NK-92 (cell line): ENCODE data around the gene ACAD10.
"Not testable (repeated sequence)": the region's sequence is repeated elsewhere in the genome, so short reads cannot be mapped to it uniquely, and the experiment has no call there.

Experiments used
- DNase-seq: peaks from one replicate; lab custom pipeline; 2025; ENCODE audit not compliant: unreplicated experiment; lab: John Stamatoyannopoulos, UW

The ACAD10 gene

DNA sequence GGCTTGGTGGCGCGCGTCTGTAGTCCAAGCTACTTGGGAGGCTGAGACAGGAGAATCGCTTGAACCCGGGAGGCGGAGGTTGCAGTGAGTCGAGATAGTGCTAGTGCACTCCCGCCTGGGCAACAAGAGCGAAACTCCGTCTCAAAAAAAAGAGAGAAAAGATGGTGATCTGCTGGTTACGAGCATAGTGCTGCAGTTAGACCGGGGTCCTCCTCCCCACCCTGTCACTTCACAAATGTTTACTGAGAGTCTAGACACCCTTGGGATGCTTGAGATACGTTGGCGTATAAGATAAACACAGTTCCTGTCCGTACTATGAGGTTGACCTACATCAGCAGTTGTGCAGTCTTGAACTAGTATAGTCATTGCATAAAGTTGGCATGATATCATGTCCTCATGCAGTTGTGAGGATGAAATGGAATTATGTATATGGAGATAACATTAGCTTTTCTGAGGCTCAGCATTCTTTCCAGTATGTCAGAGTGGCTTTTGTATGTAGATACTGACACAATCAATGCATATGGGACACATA is 787 bp downstream of the ACAD10 start:
- DNase-seq = no peak

DNA sequence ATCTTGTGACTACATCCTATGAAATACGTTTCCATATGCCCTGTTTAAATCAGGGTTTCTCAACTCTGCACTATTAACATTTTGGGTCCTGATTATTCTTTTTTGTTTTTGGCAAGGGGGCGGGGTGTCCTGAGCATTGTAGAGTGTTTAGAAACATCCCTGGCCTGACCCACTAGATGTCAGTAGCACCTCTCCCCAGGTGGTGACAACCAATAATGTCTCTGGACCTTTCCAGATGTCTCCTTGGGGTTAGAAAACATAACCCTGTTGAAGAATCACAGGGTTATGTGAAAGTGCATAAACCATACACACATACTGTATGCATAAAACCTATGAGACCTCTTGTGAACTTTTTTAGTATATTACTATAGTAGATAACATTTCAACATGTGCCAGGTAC is 1.4 kb downstream of the ACAD10 start:
- no peak for DNase-seq

DNA sequence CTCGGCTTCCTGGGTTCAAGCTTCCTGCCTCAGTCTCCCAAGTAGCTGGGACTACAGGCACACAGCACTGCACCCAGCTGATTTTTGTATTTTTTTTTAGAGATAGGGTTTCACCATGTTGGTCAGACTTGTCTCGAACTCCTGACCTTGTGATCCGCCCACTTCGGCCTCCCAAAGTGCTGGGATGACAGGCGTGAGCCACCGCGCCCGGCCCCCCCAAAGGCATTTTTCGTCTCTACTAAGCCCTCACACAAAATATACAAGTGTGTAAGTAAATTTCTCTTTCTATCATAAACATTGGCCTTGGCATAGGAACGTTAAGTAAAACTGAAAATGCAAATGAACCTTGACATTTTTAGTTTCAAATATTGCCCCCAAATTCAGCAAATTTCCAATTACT is 2.1 kb downstream of the ACAD10 start:
- DNase-seq = no peak

DNA sequence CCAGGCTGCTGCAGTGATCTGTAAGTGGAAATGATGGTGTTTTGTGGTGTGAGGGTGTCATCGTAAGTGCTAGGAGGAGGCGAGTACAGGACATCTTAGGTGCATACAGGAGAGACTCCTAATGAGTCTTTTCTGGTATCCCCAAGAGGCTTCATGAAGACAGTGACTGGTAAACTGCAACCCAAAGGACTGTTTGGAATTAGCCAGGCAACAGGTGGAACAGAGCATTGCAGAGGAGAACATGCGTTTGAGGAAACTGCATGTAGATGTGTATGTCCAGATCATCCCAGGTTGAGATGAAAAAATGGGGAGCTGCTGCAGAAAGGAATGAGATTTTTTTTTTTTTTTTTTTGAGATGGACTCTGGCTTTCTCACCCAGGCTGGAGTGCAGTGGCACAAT is 5.4 kb downstream of the ACAD10 start:
- DNase-seq = no peak

DNA sequence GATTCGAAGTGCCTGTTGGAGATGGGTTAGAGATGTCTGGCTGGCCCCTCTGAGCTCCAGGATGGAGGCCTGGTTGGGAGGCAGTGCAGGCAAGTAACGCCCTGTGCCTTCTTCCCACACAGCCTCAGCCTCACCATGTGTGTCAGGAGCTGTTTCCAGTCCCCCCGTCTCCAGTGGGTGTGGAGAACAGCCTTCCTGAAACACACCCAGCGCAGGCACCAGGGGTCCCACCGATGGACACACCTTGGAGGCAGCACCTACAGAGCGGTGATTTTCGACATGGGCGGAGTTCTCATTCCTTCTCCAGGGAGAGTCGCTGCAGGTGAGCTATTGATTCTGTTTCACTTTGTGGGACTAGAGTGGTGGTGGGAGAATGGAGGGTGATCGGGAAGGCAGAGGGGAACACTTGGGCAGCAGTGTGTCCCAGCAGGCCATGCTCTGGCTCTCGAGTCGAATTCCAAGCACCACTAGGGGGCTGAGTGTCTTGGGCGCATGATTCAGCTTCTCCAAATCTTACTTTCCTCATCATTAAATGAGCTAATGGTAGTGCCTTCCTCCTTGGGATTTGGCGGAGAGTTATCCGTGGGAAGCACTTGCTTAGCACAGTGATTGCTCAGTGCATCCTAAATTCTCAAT is 6.8 kb downstream of the ACAD10 start:
- no peak for DNase-seq

DNA sequence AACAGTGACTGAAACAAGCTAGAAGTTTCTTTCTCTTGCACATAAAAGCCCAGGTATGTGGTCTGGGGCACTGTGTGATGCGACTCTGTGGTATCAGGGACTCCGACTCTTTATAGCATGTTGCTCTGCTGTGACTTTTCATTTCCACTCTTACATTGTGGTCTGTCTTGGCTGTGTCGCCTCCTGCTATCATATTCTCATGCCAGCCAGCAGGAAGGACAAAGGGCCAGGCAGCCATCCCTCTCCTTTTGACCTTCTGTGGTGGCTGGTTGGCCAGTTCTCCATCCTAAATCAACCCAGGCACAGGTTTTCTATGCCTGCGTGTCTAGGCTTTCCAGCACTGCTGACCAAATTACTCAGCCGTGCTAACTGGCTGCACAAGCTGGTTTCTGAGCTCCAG is 8.0 kb downstream of the ACAD10 start:
- no peak for DNase-seq

DNA sequence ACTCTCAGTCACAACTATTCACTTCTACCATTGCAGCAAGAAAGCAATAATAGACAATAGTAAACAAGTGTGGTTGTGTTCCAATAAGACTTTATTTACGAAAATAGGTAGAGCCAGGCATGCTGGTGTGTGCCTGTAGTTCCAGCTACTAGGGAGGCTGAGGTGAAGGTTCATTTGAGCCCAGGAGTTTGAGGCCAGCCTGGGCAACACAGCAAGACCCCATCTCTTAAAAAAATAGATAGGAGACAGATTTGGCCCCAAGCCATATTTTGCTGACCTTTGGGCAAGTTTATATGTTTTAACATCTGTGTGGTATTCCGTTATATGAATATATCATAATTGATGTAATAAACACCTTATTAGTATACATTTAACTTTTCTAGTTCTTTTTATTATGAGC is 14.1 kb downstream of the ACAD10 start:
- no peak for DNase-seq

DNA sequence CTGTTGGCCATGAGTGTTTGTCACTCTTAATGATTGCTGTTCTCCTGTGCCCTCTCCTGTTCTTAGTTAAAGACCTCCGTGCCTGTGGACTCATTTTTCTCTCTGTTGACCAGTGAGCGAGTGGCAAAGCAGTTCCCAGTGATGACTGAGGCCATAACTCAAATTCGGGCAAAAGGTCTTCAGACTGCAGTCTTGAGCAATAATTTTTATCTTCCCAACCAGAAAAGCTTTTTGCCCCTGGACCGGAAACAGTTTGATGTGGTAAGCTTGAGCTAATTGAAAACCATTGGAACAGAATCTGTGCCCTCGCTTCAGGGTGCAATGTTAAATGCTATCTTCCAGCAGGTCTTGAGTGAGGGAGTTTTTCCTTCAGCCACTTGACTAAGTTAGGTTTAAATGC is 19.8 kb downstream of the ACAD10 start:
- no peak for DNase-seq

DNA sequence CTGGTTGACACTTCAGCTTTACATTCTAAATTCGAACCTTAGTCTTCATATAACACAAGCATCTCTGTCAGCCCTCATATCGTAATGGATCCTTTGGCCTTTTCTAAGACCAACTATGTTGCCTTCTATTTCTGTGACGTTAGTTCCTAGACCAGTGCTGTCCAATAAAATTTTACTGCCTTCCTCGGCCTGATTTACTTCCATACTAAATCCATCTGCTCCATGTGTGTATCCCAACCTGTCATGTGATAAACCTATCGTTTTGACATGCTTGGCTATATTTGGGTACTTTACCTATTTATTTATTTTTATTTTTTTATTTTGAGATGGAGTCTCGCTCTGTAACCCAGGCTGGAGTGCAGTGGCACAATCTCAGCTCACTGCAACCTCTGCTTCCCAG is 20.3 kb downstream of the ACAD10 start:
- no peak for DNase-seq

DNA sequence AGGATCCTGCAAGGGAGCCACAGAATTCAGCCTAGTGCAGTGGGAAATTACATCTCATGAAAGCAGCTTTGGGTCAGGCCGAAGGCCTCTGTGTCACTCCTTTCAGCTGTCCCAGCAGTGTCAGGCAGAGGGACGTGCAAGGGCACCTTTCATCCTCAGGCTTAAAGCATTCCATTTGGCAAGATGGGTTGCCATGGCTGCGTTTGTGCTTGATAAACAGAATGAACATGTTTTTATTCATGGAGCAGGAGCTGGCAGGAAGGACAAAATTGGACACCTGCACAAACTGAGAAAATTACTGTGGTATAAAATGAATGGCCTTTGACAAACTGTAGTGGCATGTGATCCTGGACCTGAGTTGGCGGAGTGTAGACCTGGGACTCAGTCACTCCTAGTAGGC is 29.4 kb downstream of the ACAD10 start:
- no peak for DNase-seq

DNA sequence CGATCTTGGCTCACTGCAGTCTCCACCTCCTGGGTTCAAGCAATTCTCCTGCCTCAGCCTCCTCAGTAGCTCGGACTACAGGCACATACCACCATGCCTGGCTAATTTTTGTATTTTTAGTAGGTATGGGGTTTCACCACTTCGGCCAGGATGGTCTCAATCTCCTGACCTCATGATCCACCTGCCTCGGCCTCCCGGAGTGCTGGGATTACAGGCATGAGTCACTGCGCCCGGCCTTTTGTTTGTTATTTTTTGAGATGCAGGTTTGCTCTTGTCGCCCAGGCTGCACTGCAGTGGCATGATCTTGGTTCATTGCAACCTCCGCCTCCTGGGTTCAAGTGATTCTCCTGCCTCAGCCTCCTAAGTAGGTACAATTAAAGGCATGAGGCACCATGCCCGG is 33.5 kb downstream of the ACAD10 start:
- not testable (repeated sequence) for DNase-seq

DNA sequence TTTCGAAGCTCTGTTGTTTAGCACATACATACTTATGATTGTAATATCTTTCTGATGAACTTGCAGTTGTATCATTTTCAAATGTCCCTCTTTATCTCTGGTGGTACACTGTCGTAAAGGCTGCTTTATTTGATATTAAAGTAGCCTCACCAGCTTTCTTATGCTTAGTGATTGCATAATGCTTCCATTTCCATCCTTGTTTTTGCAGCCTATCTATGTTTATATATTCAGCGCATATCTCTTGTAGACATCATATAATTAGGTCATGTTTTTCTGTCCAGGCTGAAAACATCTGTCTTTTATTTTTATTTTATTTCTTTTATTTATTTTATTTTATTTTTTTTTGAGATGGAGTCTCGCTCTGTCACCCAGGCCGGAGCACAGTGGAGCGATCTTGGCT is 34.6 kb downstream of the ACAD10 start:
- no peak for DNase-seq

DNA sequence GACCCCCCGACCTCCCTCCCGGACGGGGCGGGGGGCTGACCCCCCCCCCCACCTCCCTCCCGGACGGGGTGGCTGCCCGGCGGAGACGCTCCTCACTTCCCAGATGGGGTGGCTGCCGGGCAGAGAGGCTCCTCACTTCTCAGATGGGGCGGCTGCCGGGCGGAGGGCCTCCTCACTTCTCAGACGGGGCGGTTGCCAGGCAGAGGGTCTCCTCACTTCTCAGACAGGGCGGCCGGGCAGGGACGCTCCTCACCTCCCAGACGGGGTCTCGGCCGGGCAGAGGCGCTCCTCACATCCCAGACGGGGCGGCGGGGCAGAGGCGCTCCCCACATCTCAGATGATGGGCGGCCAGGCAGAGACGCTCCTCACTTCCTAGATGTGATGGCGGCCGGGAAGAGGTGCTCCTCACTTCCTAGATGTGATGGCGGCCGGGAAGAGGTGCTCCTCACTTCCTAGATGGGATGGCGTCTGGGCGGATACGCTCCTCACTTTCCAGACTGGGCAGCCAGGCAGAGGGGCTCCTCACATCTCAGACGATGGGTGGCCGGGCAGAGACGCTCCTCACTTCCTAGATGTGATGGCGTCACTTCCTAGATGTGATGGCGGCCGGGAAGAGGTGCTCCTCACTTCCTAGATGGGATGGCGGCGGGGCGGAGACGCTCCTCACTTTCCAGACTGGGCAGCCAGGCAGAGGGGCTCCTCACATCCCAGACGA is 38.0 kb downstream of the ACAD10 start:
- DNase-seq = not testable (repeated sequence)

DNA sequence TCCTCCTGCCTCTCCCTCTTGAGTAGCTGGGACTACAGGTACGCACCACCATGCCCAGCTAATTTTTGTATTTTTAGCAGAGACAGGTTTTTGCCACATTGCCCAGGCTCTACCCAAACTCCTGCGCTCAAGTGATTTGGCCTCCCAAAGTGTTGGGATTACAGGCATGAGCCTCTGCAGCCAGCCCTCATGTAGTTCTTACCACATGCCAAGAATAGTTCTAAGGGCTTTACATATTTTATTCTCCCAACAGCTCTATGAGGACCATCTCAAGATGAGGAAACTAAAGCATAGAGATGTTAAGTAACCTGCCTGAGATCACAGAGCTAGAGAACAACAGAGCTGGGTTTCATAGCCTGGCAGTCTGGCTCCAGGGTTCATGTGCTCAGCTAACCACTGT is 42.9 kb downstream of the ACAD10 start:
- DNase-seq = no peak

DNA sequence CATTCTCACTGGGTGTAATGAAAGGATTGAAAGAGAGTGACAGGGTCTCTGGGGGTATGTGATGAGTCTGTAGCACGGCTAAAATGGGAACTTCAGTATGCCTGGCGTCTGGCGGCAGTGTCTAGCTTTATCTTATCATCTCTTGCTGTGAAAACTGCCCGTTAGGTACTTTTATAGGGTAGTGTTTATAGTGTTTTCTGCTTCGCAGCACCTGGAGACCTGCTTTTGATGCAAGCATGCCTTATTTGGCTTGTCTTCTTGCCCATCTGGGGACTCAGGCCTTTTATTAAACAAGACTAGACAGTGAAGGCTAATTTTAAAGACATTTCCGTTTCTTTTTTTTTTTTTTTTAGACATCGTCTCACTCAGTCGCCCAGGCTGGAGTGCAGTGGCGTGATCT is 44.6 kb downstream of the ACAD10 start:
- DNase-seq = no peak

DNA sequence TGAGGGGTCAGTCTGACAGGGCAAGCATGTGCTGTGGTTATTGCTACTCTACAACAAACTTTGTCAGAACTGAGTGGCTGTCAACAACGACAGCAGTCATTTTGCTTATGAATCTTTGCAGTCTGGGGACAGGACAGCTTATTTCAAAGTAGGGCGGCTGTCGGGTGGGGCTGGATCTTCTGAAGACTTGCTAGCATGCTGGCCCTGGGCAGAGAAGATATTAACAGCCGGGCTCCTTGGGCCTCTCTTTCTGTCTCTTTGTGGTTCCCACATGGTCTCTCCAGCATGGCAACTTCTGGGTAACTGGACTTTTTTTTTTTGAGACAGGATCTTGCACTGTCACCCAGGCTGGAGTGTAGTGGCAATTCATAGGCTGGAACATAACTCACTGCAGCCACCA is 46.9 kb downstream of the ACAD10 start:
- no peak for DNase-seq

DNA sequence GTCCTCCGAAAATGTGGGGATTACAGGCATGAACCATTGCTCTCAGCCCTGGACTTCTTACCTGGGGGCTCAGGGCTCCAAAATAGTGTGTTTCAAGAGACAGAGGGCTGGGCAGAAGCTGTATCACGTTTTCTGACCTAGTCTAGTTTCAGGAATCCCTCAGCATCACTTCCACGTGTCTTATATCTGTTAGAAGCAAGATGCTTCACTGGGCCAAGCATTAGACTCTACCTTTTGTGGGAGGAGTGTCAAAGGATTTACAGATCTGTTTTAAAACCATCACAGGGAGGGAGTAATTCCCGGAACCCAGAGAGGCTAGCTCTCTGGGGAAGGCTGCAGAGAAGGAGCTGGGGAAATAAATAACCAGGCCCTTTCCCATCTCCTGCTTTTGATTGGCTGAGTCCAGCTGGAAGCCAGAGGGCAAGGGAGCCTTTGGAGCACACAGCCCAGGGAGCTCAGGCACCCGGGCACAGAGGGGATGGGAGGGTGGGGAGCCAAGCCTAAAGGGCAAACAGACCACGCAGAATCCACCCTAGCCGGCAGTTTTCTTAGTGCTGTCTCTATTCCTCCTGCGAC is 47.6 kb downstream of the ACAD10 start:
- no peak for DNase-seq

DNA sequence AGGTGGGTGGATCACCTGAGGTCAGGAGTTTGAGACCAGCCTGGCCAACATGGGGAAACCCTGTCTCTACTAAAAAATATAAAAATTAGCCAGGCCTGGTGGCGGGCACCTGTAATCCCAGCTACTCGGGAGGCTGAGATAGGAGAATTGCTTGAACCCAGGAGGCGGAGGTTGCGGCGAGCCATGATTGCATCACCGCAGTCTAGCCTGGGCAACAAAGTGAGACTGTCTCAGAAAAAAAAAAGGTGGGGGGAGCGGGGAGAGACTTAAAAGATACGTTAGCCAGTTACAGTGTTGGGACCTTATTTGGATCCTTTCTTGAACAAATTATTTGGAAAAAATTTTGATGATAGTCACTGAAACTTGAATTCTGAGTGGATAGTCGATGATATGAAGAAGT is 53.7 kb downstream of the ACAD10 start:
- not testable (repeated sequence) for DNase-seq

DNA sequence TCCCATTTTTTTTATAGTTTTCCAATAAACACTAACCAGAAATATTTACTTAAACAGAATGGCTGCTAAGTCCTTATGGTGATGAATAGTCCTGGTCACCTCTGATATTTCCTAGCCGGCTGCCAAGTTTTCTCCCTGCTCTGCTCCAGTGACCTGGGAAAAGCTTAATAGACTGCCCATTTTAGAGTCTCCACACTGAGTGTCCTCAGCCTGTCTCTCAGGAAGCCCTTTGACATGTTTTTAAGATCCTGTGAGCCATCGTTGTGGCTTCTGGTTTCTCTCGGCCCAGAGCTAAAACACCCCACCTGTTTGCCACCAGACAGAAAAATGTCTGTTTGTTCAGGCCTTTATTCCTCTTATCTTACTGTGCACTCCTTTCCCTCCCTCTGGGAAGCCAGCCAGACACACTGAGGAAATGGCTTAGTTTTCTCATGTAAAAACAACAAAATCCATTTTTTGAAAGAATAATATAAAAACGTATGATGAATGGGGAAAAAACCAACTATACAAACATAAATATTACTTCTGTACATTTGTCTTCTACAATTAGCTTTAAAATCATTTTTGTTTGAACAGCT is 55.5 kb downstream of the ACAD10 start:
- DNase-seq = no peak

DNA sequence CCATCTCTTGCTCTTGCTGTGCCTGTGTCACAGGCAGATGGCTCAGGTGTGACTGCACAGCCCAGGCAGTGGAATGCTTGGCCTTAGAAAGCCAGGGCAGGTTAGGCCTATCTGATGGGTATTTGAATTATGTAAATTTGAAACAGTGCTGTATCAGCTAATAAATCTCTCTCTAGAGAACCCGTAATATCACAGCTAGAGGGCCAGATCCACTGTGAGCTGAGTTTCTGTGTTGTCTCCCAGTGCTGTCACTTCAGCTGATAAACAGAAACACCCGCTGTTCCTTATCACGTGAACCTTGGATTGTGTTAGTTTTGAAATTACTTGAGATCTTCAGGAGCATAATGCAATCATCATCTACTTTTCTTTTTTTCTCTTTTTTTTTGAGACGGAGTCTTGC is 59.4 kb downstream of the ACAD10 start:
- DNase-seq = no peak

DNA sequence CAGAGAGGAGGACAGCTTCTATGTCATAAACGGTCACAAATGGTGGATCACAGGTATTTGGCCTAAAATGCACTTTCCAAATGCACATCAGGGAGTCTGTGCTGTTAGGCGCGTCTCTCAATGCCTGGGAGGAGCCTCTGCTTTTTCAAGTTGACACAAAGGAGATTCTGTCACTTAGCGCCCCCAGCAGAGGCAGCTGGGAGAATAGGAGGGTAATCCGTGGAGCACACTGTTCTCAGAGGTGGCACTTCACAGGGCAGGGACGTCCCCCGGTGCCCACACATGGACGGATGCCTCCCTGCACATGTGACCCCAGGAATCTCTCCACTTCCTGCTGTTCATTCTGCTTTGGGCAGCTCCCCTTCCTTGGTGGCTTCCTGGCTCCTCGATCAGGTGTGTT is 61.5 kb downstream of the ACAD10 start:
- DNase-seq = no peak

DNA sequence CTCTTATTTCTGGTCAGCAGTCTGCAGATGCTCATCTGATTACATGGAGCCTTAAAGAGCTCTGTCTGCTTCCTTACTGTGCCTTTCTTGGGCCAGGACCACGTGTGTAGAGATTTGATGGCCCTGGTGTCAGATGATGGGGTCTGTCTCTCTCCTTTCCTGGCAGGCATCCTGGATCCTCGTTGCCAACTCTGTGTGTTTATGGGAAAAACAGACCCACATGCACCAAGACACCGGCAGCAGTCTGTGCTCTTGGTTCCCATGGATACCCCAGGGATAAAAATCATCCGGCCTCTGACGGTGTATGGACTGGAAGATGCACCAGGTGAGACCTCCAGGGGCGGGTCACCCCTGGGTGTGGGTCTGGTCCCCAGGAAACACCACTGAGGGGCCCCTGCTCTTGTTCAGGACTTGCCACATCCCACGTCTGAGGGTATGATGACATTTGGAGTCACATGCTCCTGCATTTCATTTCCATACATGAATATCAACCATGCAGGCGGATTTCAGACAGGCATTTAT is 62.4 kb downstream of the ACAD10 start:
- DNase-seq = no peak
